Panc1 (cell line): ENCODE measurements around the gene SLC25A33.

Experiments
- POLR2AphosphoS5 ChIP-seq: IDR thresholded peaks from 2 replicates; pipeline ENCODE4 v1.6.1; 2012; ENCODE audit warnings: mild to moderate bottlenecking, low read depth, low read length, moderate library complexity
- REST ChIP-seq, 2 experiments: IDR thresholded peaks; 2 replicates each; pipeline ENCODE4 v1.6.1; 2011 to 2012; ENCODE audit warnings: low read depth in 2 of 2, control low read depth in 1 of 2, low read length in 1 of 2, mild to moderate bottlenecking in 1 of 2, moderate library complexity in 1 of 2; ENCODE audit not compliant: insufficient read depth in 1 of 2
- TCF7L2 ChIP-seq: IDR thresholded peaks from 2 replicates; pipeline ENCODE4 v1.6.1; 2011; ENCODE audit warnings: mild to moderate bottlenecking, low read depth, low read length, inconsistent platforms

- TF ChIP-seq REST (IDR thresholded peaks at IDR 0.05; ENCODE audit: insufficient read depth in 1 of 2, low read depth in 2 of 2, low read length in 1 of 2) (no peak), POLR2AphosphoS5 (no peak), TCF7L2 (no peak)
Observed at GRCh38 chr1:9505143-9505542, 34.1 kb upstream of the SLC25A33 start.
